OCI-LY7 (cell line): ENCODE results near the gene LSM14B. TPM values are rescaled to one million over a fixed set of nuclear protein-coding genes. Genes with fewer than 3 reads are reported as not detected.

ENCODE experiments used
- BruUV-seq: library from RNA; stranded (reverse); fragments of 400-500 nt; replicated peaks from 2 replicates; lab custom pipeline; 2021; lab: Mats Ljungman, UMichigan
- CTCF ChIA-PET: fragments of 300-600 bp; sonication (Branson Sonifier 250); formaldehyde crosslinking; loops from one replicate; lab custom pipeline; 2022; ENCODE audit warnings: antibody characterized with exemption; ENCODE audit not compliant: unreplicated experiment; lab: Charles Lee
- POLR2A ChIA-PET: fragments of 300-600 bp; sonication (Branson Sonifier 250); formaldehyde crosslinking; loops from one replicate; lab custom pipeline; 2022; ENCODE audit warnings: antibody characterized with exemption; lab: Charles Lee
- DNase-seq: peaks from one replicate; pipeline ENCODE4 v3.0.0-alpha.2; 2015; ENCODE audit warnings: low spot score
- H2AFZ ChIP-seq: fragments of 200-600 bp; sonication (generic), shearing (Covaris generic); 2 replicates; pipeline ENCODE4 v1.6.1; 2014; ENCODE audit warnings: mild to moderate bottlenecking, antibody characterized with exemption, low read length, moderate library complexity
- H3K27ac ChIP-seq: fragments of 200-600 bp; sonication (generic); 2 replicates; pipeline ENCODE4 v1.5.1; 2014; ENCODE audit warnings: mixed run types, low read depth, mild to moderate bottlenecking, moderate library complexity, low read length, inconsistent platforms; ENCODE audit not compliant: poor library complexity, severe bottlenecking
- H3K36me3 ChIP-seq: fragments of 200-600 bp; sonication (generic); 2 replicates; pipeline ENCODE4 v1.6.1; 2014; ENCODE audit warnings: mild to moderate bottlenecking, antibody characterized with exemption, low read length, moderate library complexity, mixed read lengths; ENCODE audit not compliant: insufficient read depth
- H3K4me1 ChIP-seq: fragments of 200-600 bp; sonication (generic); 2 replicates; pipeline ENCODE4 v1.5.1; 2014; ENCODE audit warnings: mild to moderate bottlenecking, low read length; ENCODE audit not compliant: insufficient read depth, poor library complexity, severe bottlenecking
- H3K4me2 ChIP-seq: fragments of 200-600 bp; sonication (generic); 2 replicates; pipeline ENCODE4 v1.6.1; 2014; ENCODE audit warnings: mild to moderate bottlenecking, low read length
- H3K4me3 ChIP-seq: fragments of 200-600 bp; sonication (generic); 2 replicates; pipeline ENCODE4 v1.5.1; 2014; ENCODE audit warnings: mild to moderate bottlenecking, low read depth, low read length; ENCODE audit not compliant: poor library complexity, severe bottlenecking
- H3K79me2 ChIP-seq: fragments of 200-600 bp; sonication (generic); 2 replicates; pipeline ENCODE4 v1.6.1; 2016; ENCODE audit warnings: low read depth, mild to moderate bottlenecking, low read length, moderate library complexity, mixed read lengths; ENCODE audit not compliant: insufficient read depth
- H3K9me2 ChIP-seq: fragments of 200-600 bp; sonication (generic); 2 replicates; pipeline ENCODE4 v1.6.1; 2016; ENCODE audit warnings: mild to moderate bottlenecking, low read length, mixed read lengths; ENCODE audit not compliant: insufficient read depth
- H3K9me3 ChIP-seq: fragments of 200-600 bp; sonication (generic); 2 replicates; pipeline ENCODE4 v1.6.1; 2014; ENCODE audit warnings: mild to moderate bottlenecking, mixed run types, low read length, mixed read lengths
- H4K20me1 ChIP-seq: fragments of 200-600 bp; sonication (generic); 2 replicates; pipeline ENCODE4 v1.6.1; 2014; ENCODE audit warnings: mild to moderate bottlenecking, antibody characterized with exemption, low read length, moderate library complexity, mixed read lengths; ENCODE audit not compliant: insufficient read depth
- CTCF ChIP-seq: fragments of 200-600 bp; sonication (generic); conservative IDR thresholded peaks from 2 replicates; pipeline ENCODE4 v1.5.1; 2014; ENCODE audit warnings: mild to moderate bottlenecking, antibody characterized with exemption, low read length, moderate library complexity, mixed read lengths
- EZH2phosphoT487 ChIP-seq: fragments of 200-600 bp; sonication (generic); IDR thresholded peaks from 2 replicates; pipeline ENCODE4 v1.6.1; 2018; ENCODE audit warnings: low read depth, borderline replicate concordance, mild to moderate bottlenecking, mixed run types, antibody characterized with exemption, low read length, moderate library complexity, mixed read lengths
- intact Hi-C: fragments of 100-400 bp; cut with micrococcal nuclease; formaldehyde crosslinking; loops from one replicate; pipeline ENCODE4 v1.10.0; 2022; ENCODE audit not compliant: unreplicated experiment
- total RNA-seq, 2 experiments: library from RNA; depleted of rRNA in 1 of 2; stranded (reverse); fragments of >200 nt in 1 of 2; shearing (Covaris generic) in 1 of 2; gene quantifications; 2 replicates each; pipeline ENCODE4 v1.2.3, GENCODE V29; 2014 to 2022

The LSM14B gene
- total RNA-seq, 2 experiments from 2014 or later, result 44.7 to 53.7 TPM

- no peak for DNase-seq
- H3K36me3 ChIP-seq, result no peaks in the 10 kb centered on the region
- no peaks in the 10 kb centered on the region for H3K79me2 ChIP-seq
- BruUV-seq, result no TSS peak
- no peak overlapping the region for H2AFZ ChIP-seq
- H3K4me3 ChIP-seq, result no peak overlapping the region
- CTCF ChIA-PET, result no interaction called here
- POLR2A ChIA-PET, result no interaction called here
- H3K9me2 ChIP-seq, result no peaks in the 10 kb centered on the region
- intact Hi-C loops, result no loop called here
- no peak overlapping the region for H3K4me2 ChIP-seq
- H3K27ac ChIP-seq, result no peak overlapping the region
- TF ChIP-seq CTCF (no peak), EZH2phosphoT487 (no peak)
- no peaks in the 10 kb centered on the region for H3K9me3 ChIP-seq
- H4K20me1 ChIP-seq, result no peaks in the 10 kb centered on the region
- no peaks in the 10 kb centered on the region for H3K4me1 ChIP-seq
Measured at GRCh38 chr20:62088258-62089127, 33.8 kb upstream of the LSM14B start.

- BruUV-seq, result no TSS peak
- Histone ChIP-seq H3K4me1 (no peaks in the 10 kb centered on the region), H3K4me2 (no peak overlapping the region), H3K36me3 (no peaks in the 10 kb centered on the region), H4K20me1 (no peaks in the 10 kb centered on the region), H3K27ac (no peak overlapping the region), H3K9me3 (no peaks in the 10 kb centered on the region), H3K9me2 (no peaks in the 10 kb centered on the region), H2AFZ (no peak overlapping the region), H3K79me2 (no peaks in the 10 kb centered on the region), H3K4me3 (no peak overlapping the region)
- ChIA-PET POLR2A (interaction anchor here (0.7 kb wide), 1 partner anchor 487 kb away, joined by 3 read pairs; no protein-coding TSS in a partner anchor), CTCF (no interaction called here)
- DNase-seq, result no peak
- intact Hi-C loops, result no loop called here
- TF ChIP-seq EZH2phosphoT487, result no peak
- no peak for TF ChIP-seq CTCF
Measured at GRCh38 chr20:62089393-62089792, 32.9 kb upstream of the LSM14B start.
